Measurements from ENCODE around the gene LRPAP1.

GRCh38 chr4:3498901-3499510 is 33.2 kb downstream of the LRPAP1 start:
- no peak for TF ChIP-seq CTCF (IDR thresholded peaks at IDR 0.05)
- TF ChIP-seq EP300 (IDR thresholded peaks at IDR 0.05) = no peak
- TF ChIP-seq POLR2A (IDR thresholded peaks at IDR 0.05) = no peak

All from ovary (tissue), 3 donors.